HCT116 (cell line): ENCODE results near the gene LSAMP. TPM values are rescaled to one million over a fixed set of nuclear protein-coding genes. Genes with fewer than 3 reads are reported as not detected.

Source experiments
- ATAC-seq: fragments of 200-7000 bp; cut with Tn5 transposase; 2 replicates; pipeline ENCODE4 v1.9.1; 2020; ENCODE audit warnings: mild to moderate bottlenecking, moderate library complexity
- BruUV-seq: library from RNA; stranded (reverse); fragments of 400-500 nt; replicated peaks from 2 replicates; lab custom pipeline; 2021; lab: Mats Ljungman, UMichigan
- CTCF ChIA-PET: fragments of 300-600 bp; sonication (Branson Sonifier 250); formaldehyde crosslinking; loops from one replicate; lab custom pipeline; 2021; ENCODE audit warnings: antibody characterized with exemption; lab: Charles Lee
- POLR2A ChIA-PET: fragments of 300-600, 350-600 bp; sonication (Branson Sonifier 250); formaldehyde crosslinking; loops from one replicate; lab custom pipeline; 2021; ENCODE audit warnings: antibody characterized with exemption; lab: Charles Lee
- RAD21 ChIA-PET, 2 experiments: fragments of 300-600 bp; sonication (Branson Sonifier 250); formaldehyde crosslinking; loops; one replicate each; lab custom pipeline; 2023; ENCODE audit warnings: low total read pairs in 2 of 2; ENCODE audit not compliant: uncharacterized antibody in 2 of 2, unreplicated experiment in 2 of 2, low non-redundant PET in 1 of 2; lab: Charles Lee
- DNase-seq: peaks from one replicate; pipeline ENCODE4 v3.0.0-alpha.2; 2010; ENCODE audit warnings: low read depth, low spot score
- H2AFZ ChIP-seq: fragments of 200-600 bp; shearing (Covaris generic), sonication (generic); 2 replicates; pipeline ENCODE4 v1.6.1; 2017; ENCODE audit warnings: low read depth, mixed run types, mixed read lengths, antibody characterized with exemption, low read length; ENCODE audit not compliant: poor library complexity, severe bottlenecking
- H3K27ac ChIP-seq: 2 replicates; pipeline ENCODE4 v1.5.1; 2012; ENCODE audit warnings: low read depth, low read length
- H3K27me3 ChIP-seq: fragments of 200-600 bp; sonication (generic); 2 replicates; pipeline ENCODE4 v1.6.1; 2016; ENCODE audit warnings: mixed run types, low read length, mixed read lengths; ENCODE audit not compliant: insufficient read depth
- H3K36me3 ChIP-seq, 2 experiments: fragments of 200-500 bp in 1 of 2; fragments of 200-600 bp in 1 of 2; sonication (Bioruptor generic) in 1 of 2; sonication (generic) in 1 of 2; 2 replicates each; pipeline versions ENCODE4 v1.5.1 to v1.6.1; 2014 to 2016; ENCODE audit warnings: low read length in 2 of 2, inconsistent platforms in 1 of 2, mixed read lengths in 1 of 2, mixed run types in 1 of 2; ENCODE audit not compliant: insufficient read depth in 2 of 2, control insufficient read depth in 1 of 2
- H3K4me1 ChIP-seq, 2 experiments: fragments of 200-600 bp in 1 of 2; sonication (generic) in 1 of 2; 2 replicates each; pipeline versions ENCODE4 v1.5.1 to v1.6.1; 2012 to 2017; ENCODE audit warnings: low read length in 2 of 2, inconsistent platforms in 1 of 2, mild to moderate bottlenecking in 1 of 2, mixed read lengths in 1 of 2, mixed run types in 1 of 2, moderate library complexity in 1 of 2; ENCODE audit not compliant: insufficient read depth in 2 of 2, control insufficient read depth in 1 of 2
- H3K4me2 ChIP-seq: fragments of 200-600 bp; sonication (generic); 2 replicates; pipeline ENCODE4 v1.6.1; 2017; ENCODE audit warnings: mixed run types, low read length, mixed read lengths
- H3K4me3 ChIP-seq, 2 experiments: fragments of 200-600 bp in 1 of 2; sonication (generic) in 1 of 2; replicated peaks in 1 of 2; 2 replicates each; pipeline ENCODE4 v1.5.1; 2011 to 2016; ENCODE audit warnings: low read length in 2 of 2, control low read depth in 1 of 2, low read depth in 1 of 2, mild to moderate bottlenecking in 1 of 2, mixed read lengths in 1 of 2, mixed run types in 1 of 2
- H3K79me2 ChIP-seq: fragments of 200-600 bp; sonication (generic); 2 replicates; pipeline ENCODE4 v1.6.1; 2017; ENCODE audit warnings: mild to moderate bottlenecking, mixed run types, low read length, moderate library complexity, mixed read lengths; ENCODE audit not compliant: insufficient read depth
- H3K9ac ChIP-seq: fragments of 200-600 bp; sonication (generic); 2 replicates; pipeline ENCODE4 v1.6.1; 2016; ENCODE audit warnings: low read length, mixed read lengths
- H3K9me2 ChIP-seq: fragments of 200-600 bp; sonication (generic), shearing (Covaris generic); 2 replicates; pipeline ENCODE4 v1.6.1; 2017; ENCODE audit warnings: mixed run types, mild to moderate bottlenecking, moderate library complexity; ENCODE audit not compliant: insufficient read depth
- H3K9me3 ChIP-seq, 2 experiments: fragments of 200-500 bp in 1 of 2; fragments of 200-600 bp in 1 of 2; sonication (Bioruptor generic) in 1 of 2; sonication (generic) in 1 of 2; 2 replicates each; pipeline ENCODE4 v1.6.1; 2014 to 2017; ENCODE audit warnings: low read length in 2 of 2, mixed read lengths in 2 of 2, inconsistent platforms in 1 of 2, low read depth in 1 of 2, mild to moderate bottlenecking in 1 of 2, mixed run types in 1 of 2, moderate library complexity in 1 of 2; ENCODE audit not compliant: control insufficient read depth in 1 of 2, insufficient read depth in 1 of 2
- H4K20me1 ChIP-seq: fragments of 200-600 bp; sonication (generic), shearing (Covaris generic); 2 replicates; pipeline ENCODE4 v1.6.1; 2017; ENCODE audit warnings: mixed run types, mild to moderate bottlenecking, moderate library complexity; ENCODE audit not compliant: insufficient read depth
- CEBPB ChIP-seq: IDR thresholded peaks from 2 replicates; pipeline ENCODE4 v1.6.1; 2012; ENCODE audit warnings: low read depth
- ELF1 ChIP-seq: IDR thresholded peaks from 2 replicates; pipeline ENCODE4 v1.6.1; 2012; ENCODE audit warnings: low read depth, borderline replicate concordance
- EZH2 ChIP-seq: fragments of 200-600 bp; sonication (generic); IDR thresholded peaks from 2 replicates; pipeline ENCODE4 v1.6.1; 2017; ENCODE audit warnings: antibody characterized with exemption, mixed run types
- EZH2phosphoT487 ChIP-seq: fragments of 200-600 bp; IDR thresholded peaks from 2 replicates; pipeline ENCODE4 v1.6.1; 2018; ENCODE audit warnings: antibody characterized with exemption, borderline replicate concordance
- FOSL1 ChIP-seq: IDR thresholded peaks from 2 replicates; pipeline ENCODE4 v1.6.1; 2012; ENCODE audit warnings: low read depth
- JUND ChIP-seq: IDR thresholded peaks from 2 replicates; pipeline ENCODE4 v1.6.1; 2012
- POLR2A ChIP-seq: IDR thresholded peaks from 2 replicates; pipeline ENCODE4 v1.7.0; 2011; ENCODE audit warnings: borderline replicate concordance; ENCODE audit not compliant: insufficient read depth, insufficient read length; ENCODE audit errors: extremely low read depth
- POLR2AphosphoS5 ChIP-seq: IDR thresholded peaks from 2 replicates; pipeline ENCODE4 v1.6.1; 2011; ENCODE audit warnings: mild to moderate bottlenecking, low read depth, low read length, moderate library complexity
- RAD21 ChIP-seq: IDR thresholded peaks from 2 replicates; pipeline ENCODE4 v1.6.1; 2012; ENCODE audit warnings: low read depth, mild to moderate bottlenecking
- SIN3A ChIP-seq: IDR thresholded peaks from 2 replicates; pipeline ENCODE4 v1.6.1; 2012; ENCODE audit warnings: low read depth
- SRF ChIP-seq: IDR thresholded peaks from 2 replicates; pipeline ENCODE4 v1.6.1; 2012; ENCODE audit warnings: low read depth
- ZFX ChIP-seq: fragments of 450-650 bp; IDR thresholded peaks from 2 replicates; pipeline ENCODE4 v1.6.1; 2017
- intact Hi-C: fragments of 100-400 bp; cut with micrococcal nuclease; formaldehyde crosslinking; loops from 2 replicates; pipeline ENCODE4 v1.10.0; 2022
- total RNA-seq: library from RNA; stranded (reverse); gene quantifications from one replicate; pipeline ENCODE4 v1.2.1, GENCODE V29; 2021; ENCODE audit not compliant: unreplicated experiment
- TF ChIP-seq, protein P1 (sequence below), 3 experiments: fragments of 200-600 bp in 1 of 3; sonication (generic) in 1 of 3; IDR thresholded peaks in 2 of 3; conservative IDR thresholded peaks in 1 of 3; 2 replicates each; pipeline ENCODE4 v1.5.1; 2012 to 2017; ENCODE audit warnings: low read depth in 2 of 3, low read length in 2 of 3, antibody characterized with exemption in 1 of 3, borderline replicate concordance in 1 of 3, control low read depth in 1 of 3, mild to moderate bottlenecking in 1 of 3, mixed read lengths in 1 of 3, mixed run types in 1 of 3, moderate library complexity in 1 of 3; ENCODE audit not compliant: insufficient read depth in 1 of 3
- TF ChIP-seq, protein P2 (sequence below): IDR thresholded peaks from 2 replicates; pipeline ENCODE4 v1.6.1; 2012; ENCODE audit warnings: low read depth

Gene LSAMP
- total RNA-seq, 1 experiment from 2014 or later = 0.25 TPM

DNA sequence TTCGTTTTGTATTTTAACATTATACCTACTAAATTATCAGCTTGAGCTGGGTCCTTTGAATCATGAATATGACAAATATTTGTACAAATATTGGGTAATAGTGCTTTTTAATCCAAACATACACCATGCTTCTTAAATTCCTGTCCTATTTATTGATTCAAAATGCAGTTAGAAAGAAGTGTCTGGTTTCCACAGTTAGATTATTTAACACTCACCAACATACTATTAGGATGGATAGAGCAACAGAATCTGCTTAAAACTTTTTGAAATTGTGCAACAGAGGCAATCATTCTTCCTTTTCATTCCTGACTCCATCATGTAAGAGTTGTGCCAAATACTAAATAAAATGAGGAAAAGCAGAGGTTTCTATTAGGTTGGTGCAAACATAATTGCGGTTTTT, 281.2 kb downstream of the LSAMP start:
- POLR2A ChIA-PET = no interaction called here
- no peak for ATAC-seq
- Histone ChIP-seq H3K27me3 (peaks cover 4% of the 10 kb centered on the region; the same call in 1 of the 2 replicates), H2AFZ (no peak overlapping the region), H3K4me2 (no peak overlapping the region), H3K27ac (no peak overlapping the region), H3K9me3 (no peaks in the 10 kb centered on the region), H3K4me1 (no peaks in the 10 kb centered on the region), H3K9me2 (no peaks in the 10 kb centered on the region), H3K36me3 (no peaks in the 10 kb centered on the region), H3K79me2 (no peaks in the 10 kb centered on the region), H3K9ac (no peak overlapping the region), H4K20me1 (no peaks in the 10 kb centered on the region), H3K4me3 (no peak overlapping the region)
- no peak for DNase-seq
- CTCF ChIA-PET = no interaction called here
- no TSS peak for BruUV-seq
- no peak for TF ChIP-seq FOSL1
- TF ChIP-seq RAD21 = no peak
- no peak for TF ChIP-seq ELF1
- TF ChIP-seq ZFX = no peak
- TF ChIP-seq, protein P1, sequence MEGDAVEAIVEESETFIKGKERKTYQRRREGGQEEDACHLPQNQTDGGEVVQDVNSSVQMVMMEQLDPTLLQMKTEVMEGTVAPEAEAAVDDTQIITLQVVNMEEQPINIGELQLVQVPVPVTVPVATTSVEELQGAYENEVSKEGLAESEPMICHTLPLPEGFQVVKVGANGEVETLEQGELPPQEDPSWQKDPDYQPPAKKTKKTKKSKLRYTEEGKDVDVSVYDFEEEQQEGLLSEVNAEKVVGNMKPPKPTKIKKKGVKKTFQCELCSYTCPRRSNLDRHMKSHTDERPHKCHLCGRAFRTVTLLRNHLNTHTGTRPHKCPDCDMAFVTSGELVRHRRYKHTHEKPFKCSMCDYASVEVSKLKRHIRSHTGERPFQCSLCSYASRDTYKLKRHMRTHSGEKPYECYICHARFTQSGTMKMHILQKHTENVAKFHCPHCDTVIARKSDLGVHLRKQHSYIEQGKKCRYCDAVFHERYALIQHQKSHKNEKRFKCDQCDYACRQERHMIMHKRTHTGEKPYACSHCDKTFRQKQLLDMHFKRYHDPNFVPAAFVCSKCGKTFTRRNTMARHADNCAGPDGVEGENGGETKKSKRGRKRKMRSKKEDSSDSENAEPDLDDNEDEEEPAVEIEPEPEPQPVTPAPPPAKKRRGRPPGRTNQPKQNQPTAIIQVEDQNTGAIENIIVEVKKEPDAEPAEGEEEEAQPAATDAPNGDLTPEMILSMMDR (IDR thresholded peaks at IDR 0.05 in 2 of 3, conservative IDR thresholded peaks at IDR 0.05 in 1 of 3; ENCODE audit: borderline replicate concordance in 1 of 3, insufficient read depth in 1 of 3, low read depth in 2 of 3, low read length in 2 of 3) = no peak
- no peak for TF ChIP-seq SRF
- no peak for TF ChIP-seq POLR2A
- TF ChIP-seq, protein P2, sequence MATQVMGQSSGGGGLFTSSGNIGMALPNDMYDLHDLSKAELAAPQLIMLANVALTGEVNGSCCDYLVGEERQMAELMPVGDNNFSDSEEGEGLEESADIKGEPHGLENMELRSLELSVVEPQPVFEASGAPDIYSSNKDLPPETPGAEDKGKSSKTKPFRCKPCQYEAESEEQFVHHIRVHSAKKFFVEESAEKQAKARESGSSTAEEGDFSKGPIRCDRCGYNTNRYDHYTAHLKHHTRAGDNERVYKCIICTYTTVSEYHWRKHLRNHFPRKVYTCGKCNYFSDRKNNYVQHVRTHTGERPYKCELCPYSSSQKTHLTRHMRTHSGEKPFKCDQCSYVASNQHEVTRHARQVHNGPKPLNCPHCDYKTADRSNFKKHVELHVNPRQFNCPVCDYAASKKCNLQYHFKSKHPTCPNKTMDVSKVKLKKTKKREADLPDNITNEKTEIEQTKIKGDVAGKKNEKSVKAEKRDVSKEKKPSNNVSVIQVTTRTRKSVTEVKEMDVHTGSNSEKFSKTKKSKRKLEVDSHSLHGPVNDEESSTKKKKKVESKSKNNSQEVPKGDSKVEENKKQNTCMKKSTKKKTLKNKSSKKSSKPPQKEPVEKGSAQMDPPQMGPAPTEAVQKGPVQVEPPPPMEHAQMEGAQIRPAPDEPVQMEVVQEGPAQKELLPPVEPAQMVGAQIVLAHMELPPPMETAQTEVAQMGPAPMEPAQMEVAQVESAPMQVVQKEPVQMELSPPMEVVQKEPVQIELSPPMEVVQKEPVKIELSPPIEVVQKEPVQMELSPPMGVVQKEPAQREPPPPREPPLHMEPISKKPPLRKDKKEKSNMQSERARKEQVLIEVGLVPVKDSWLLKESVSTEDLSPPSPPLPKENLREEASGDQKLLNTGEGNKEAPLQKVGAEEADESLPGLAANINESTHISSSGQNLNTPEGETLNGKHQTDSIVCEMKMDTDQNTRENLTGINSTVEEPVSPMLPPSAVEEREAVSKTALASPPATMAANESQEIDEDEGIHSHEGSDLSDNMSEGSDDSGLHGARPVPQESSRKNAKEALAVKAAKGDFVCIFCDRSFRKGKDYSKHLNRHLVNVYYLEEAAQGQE = no peak
- no peak for TF ChIP-seq EZH2phosphoT487
- no peak for TF ChIP-seq EZH2
- TF ChIP-seq SIN3A = no peak
- no peak for TF ChIP-seq POLR2AphosphoS5
- TF ChIP-seq CEBPB = no peak
- no peak for TF ChIP-seq JUND
- RAD21 ChIA-PET = no interaction called here
- intact Hi-C loops = no loop called here
